Subcutaneous adipose tissue (tissue), 4 donors: ENCODE results near the gene CFAP99. TPM values are rescaled to one million over a fixed set of nuclear protein-coding genes. Genes with fewer than 3 reads are reported as not detected.

Experiments used
- total RNA-seq, 4 donors: library from RNA; depleted of rRNA; stranded (reverse); fragments of >200 nt; gene quantifications; one replicate each; pipeline ENCODE4 v1.1.0, GENCODE V29; 2016
- TF ChIP-seq, protein P1 (sequence below): fragments of 450-650 bp; IDR thresholded peaks from one replicate; pipeline ENCODE4 v1.5.1; 2016; ENCODE audit warnings: low read depth, mild to moderate bottlenecking, control low read depth, antibody characterized with exemption, moderate library complexity

The CFAP99 gene
- total RNA-seq, 4 donors from 2014 or later, result not detected

DNA sequence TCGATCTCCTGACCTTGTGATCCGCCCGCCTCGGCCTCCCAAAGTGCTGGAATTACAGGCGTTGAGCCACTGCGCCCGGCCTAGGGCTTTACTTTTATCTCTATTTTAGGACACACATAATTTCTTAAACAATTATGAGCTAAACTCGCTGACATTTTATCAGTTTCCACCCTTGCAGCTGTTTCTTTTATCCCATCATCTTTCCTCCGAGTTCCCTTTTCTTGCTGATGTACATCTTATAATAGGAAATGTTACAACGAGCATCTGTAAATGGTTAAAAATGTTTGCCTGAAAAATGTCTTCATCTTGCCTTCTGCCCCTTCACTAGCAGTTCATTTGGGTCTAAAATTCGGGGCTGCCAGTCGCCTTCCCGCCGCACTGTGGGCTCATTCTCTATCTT is 41.5 kb upstream of the CFAP99 start:
- TF ChIP-seq, protein P1, sequence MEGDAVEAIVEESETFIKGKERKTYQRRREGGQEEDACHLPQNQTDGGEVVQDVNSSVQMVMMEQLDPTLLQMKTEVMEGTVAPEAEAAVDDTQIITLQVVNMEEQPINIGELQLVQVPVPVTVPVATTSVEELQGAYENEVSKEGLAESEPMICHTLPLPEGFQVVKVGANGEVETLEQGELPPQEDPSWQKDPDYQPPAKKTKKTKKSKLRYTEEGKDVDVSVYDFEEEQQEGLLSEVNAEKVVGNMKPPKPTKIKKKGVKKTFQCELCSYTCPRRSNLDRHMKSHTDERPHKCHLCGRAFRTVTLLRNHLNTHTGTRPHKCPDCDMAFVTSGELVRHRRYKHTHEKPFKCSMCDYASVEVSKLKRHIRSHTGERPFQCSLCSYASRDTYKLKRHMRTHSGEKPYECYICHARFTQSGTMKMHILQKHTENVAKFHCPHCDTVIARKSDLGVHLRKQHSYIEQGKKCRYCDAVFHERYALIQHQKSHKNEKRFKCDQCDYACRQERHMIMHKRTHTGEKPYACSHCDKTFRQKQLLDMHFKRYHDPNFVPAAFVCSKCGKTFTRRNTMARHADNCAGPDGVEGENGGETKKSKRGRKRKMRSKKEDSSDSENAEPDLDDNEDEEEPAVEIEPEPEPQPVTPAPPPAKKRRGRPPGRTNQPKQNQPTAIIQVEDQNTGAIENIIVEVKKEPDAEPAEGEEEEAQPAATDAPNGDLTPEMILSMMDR, result no peak

DNA sequence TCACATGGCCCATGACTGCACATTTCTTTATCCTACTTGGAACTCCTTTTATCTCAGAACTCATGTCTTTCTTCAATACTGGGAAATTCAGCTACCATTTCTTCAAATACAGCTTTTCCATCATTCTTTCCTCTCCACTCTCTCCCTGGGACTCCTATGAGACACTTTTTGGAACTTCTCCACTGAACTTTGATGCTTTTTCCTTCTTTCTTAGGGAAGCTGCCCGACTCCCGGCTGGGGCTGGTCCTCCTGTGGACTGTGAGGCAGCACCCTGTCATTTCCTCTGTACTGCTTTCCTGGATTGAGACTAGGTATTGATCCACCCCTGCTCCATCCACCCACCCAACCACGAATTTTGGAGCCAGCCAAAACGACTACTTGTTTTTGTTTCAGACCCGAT is 40.4 kb upstream of the CFAP99 start:
- TF ChIP-seq, protein P1, result no peak

- TF ChIP-seq, protein P1, result no peak
Observed at GRCh38 chr4:2378898-2379297, 39.9 kb upstream of the CFAP99 start.

GRCh38 chr4:2383760-2384159 is 35.0 kb upstream of the CFAP99 start:
- TF ChIP-seq, protein P1, result no peak

DNA sequence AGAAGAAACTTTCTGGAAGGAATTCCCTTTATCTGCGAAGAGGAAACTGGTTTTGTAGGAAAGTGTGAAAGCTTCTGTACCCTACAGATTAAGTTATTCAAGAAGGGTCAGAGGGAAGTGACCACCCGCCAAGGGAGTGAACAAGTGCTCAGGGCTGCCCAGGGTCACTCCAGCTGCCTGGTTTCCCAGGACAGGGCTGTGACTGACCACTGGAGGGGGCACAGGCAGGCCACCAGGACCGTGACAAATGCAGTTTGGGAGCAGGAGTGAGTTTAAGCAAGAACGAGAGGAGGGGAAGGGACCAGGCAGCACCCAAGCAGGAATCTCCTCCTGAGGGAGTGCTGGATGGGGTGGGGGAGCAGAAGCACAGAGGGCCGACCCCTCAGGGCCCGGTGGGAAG is 34.5 kb upstream of the CFAP99 start:
- TF ChIP-seq, protein P1, result no peak

DNA sequence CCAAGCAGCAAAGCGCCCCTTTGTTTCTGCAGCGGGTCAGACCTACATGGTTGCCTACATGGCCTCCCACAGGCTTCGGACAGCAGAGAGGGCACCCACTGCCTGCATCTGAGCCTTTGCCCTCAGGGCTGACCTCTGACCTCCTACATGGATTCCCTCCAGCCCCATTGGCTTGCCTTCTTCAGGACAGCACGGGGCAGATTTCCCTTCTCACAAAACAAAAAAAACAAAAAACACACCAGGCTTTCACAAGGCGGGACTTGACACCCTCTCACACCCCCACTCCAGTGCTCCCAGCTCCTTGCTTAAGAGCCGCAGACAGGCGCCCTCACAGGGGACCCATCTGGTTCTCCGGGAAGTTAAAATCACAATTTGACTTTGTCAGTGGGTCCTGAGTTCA is 33.2 kb upstream of the CFAP99 start:
- TF ChIP-seq, protein P1, result no peak

DNA sequence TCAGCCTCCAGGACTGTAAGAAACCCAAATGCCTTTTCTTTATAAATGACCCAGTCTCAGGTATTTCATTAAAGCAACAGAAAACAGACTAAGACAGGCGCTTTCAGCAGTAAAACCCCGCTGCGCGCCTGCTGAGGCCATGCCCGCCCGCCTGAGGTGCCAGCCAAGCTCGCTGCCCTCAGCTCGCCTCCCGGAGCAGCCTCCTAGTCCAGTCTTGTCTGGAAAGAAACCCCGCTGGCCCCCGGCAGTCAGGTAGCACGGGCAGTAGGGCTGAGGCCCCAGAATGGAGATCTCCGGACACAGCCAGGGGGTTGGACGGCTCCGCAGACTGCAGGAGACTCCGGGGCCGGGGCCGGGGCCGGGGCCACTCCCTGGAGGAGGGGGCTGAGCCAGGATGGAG is 32.0 kb upstream of the CFAP99 start:
- TF ChIP-seq, protein P1, result no peak
